Pancreas (tissue), 10 donors: ENCODE results near the gene SMIM21. TPM values are rescaled to one million over a fixed set of nuclear protein-coding genes. Genes with fewer than 3 reads are reported as not detected.

ENCODE experiments used
- ATAC-seq, 4 donors: fragments of 200-7000 bp; cut with Tn5 transposase; one replicate each; pipeline versions ENCODE4 v1.8.0 to v1.9.1; 2020; ENCODE audit warnings: mild to moderate bottlenecking in 4 of 4, moderate library complexity in 4 of 4
- DNase-seq, 6 donors: peaks; one replicate each; pipeline ENCODE4 v3.0.0-alpha.2; 2020
- FAIRE-seq: peaks from 2 replicates; lab custom pipeline; 2012; peaks lifted over from hg19 to GRCh38; lab: Jason Lieb, UNC
- H3K27ac ChIP-seq, 4 donors: fragments of 200-600 bp; sonication (generic); 1 replicate in 3 of 4; 2 replicates in 1 of 4; pipeline versions ENCODE4 v1.5.0 to v1.8.0; 2020
- H3K27me3 ChIP-seq, 4 donors: fragments of 200-600 bp; one replicate each; pipeline ENCODE4 v1.8.0; 2021
- H3K36me3 ChIP-seq, 3 donors: fragments of 200-600 bp; sonication (generic) in 1 of 3; one replicate each; pipeline versions ENCODE4 v1.5.0 to v1.8.0; 2020 to 2021
- H3K4me1 ChIP-seq, 3 donors: fragments of 200-600 bp; one replicate each; pipeline ENCODE4 v1.8.0; 2021
- H3K4me3 ChIP-seq, 4 donors: fragments of 200-600 bp; sonication (generic) in 2 of 4; one replicate each; pipeline versions ENCODE4 v1.5.0 to v1.8.0; 2020 to 2021
- H3K9me3 ChIP-seq, 4 donors: fragments of 200-600 bp; one replicate each; pipeline ENCODE4 v1.8.0; 2021
- CTCF ChIP-seq, 4 donors: fragments of 200-600 bp; sonication (generic) in 3 of 4; IDR thresholded peaks; one replicate each; pipeline versions ENCODE4 v1.5.0 to v1.8.0; 2021; ENCODE audit warnings: antibody characterized with exemption in 4 of 4
- WGBS, 2 donors: extraction: QIAGEN DNeasy Blood & Tissue Kit; methylation state at CpG; one replicate each; pipeline ENCODE4 v1.1.7; 2013; 5-methylcytosine and 5-hydroxymethylcytosine counted together
- intact Hi-C, 3 donors: fragments of 100-400 bp; cut with DNase I; formaldehyde crosslinking; loops; one replicate each; pipeline versions ENCODE4 v1.11.1 to v1.14.2; 2022
- polyA plus RNA-seq, 2 donors: library from polyadenylated mRNA; stranded (reverse); fragments of 200-250 nt; gene quantifications; one replicate each; pipeline ENCODE4 v1.2.3, GENCODE V29; 2013
- total RNA-seq, 6 donors: library from RNA; stranded (reverse); fragmentation: NEBNext Ultra II Directional in 4 of 6; extraction: Animal tissue kit (Norgen Biotek cat#: 25700) in 4 of 6; gene quantifications; one replicate each; pipeline versions ENCODE4 v1.2.1 to v1.2.4, GENCODE V29; 2021 to 2023
- donor health status: healthy with polysubstance abuse.
- donor health status: DM: no; HTN: no; CAD: no; lungs with moderate emphysema.
- donor health status: DM: no; HTN: no; CAD: no.
- donor health status: control.
- donor health status: control.
- donor health status: Bipolar disorder and iron deficiency.
- donor health status: DM: yes; HTN: yes; CAD: no.
- donor health status: DM: no; HTN: no; CAD: no.
- donor health status: DM: no; HTN: no; CAD: no.
- donor health status: DM: yes; HTN: yes; CAD: no.

Gene SMIM21
- total and polyA plus RNA-seq, 8 donors, result 0.02 TPM; not detected in 7

DNA sequence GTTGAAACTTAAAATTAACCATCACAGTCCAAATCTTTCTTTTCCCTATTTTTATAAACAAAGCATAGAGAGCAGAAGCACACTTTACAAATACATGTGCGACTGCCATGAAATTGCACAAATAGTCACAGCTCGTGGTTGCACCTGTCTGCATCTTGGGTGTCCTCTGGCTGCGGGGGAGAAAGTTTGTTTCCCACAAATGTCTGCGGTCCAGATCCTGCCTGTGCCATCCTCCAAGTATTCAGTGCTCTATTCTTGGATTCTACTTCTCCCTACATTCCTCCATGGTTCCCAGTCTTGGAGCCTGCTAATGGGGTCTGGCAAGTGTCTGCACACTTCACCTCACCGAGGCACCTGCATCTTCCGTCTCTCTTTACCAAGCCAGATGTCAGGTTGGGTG is 52.2 kb downstream of the SMIM21 start:
- Histone ChIP-seq H3K9me3 (no peaks in the 10 kb centered on the region), H3K27me3 (no peaks in the 10 kb centered on the region), H3K4me3 (no peak overlapping the region), H3K27ac (no peak overlapping the region), H3K36me3 (no peaks in the 10 kb centered on the region), H3K4me1 (no peaks in the 10 kb centered on the region)
- WGBS, 2 donors, result 80 to 92% methylated on average over 6 of the region's 6 CpGs
- DNase-seq (no peak), FAIRE-seq (no peak), ATAC-seq (no peak)
- no peak for TF ChIP-seq CTCF (IDR thresholded peaks at IDR 0.05)
- intact Hi-C loops, result no loop called here

GRCh38 chr18:75374466-75374865 is 53.0 kb downstream of the SMIM21 start:
- TF ChIP-seq CTCF (IDR thresholded peaks at IDR 0.05), result no peak
- no peak overlapping the region for H3K27ac ChIP-seq
- intact Hi-C loops, result no loop called here
- 72 to 86% methylated on average over 6 of the region's 6 CpGs for WGBS, 2 donors
- no peaks in the 10 kb centered on the region for H3K4me1 ChIP-seq
- DNase-seq, result no peak
- ATAC-seq, result no peak
- FAIRE-seq, result no peak
- H3K27me3 ChIP-seq, result no peaks in the 10 kb centered on the region
- H3K36me3 ChIP-seq, result no peaks in the 10 kb centered on the region
- no peak overlapping the region for H3K4me3 ChIP-seq
- H3K9me3 ChIP-seq, result no peaks in the 10 kb centered on the region

DNA sequence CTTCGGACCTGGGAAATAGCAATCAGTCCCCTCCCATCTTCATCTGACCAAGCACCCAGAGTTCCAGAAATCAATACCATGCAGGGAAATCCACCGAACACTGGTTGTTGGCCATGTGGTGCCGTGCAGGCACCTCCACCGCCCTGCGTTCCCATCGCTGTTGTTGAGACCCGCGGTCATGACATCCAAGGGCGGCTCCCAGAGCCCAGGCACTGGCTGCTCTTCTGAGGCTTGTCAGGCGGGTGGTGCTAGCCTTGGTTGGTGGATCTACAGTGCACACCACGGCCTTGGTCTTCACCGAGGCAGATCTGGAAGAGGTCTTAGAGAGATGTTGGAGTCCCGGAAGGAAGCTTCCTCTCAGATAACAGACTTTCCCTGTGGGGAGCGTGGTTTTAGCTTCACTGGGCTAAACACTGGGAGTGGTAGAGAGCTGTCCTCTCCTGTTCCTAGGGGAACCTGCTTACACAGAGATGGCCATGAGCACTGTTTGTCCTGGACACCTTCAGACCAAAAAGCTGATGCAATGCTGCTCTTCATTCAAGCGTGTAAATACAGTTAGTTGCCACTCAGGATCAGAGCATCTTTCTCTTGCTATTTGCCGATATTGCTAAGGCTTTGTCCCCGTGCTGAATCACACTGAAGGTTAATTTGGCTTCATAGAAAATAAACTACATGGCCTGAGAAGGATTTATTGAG is 58.3 kb downstream of the SMIM21 start:
- WGBS, 2 donors, result 84 to 88% methylated on average over 17 of the region's 17 CpGs
- ATAC-seq (no peak), DNase-seq (no peak), FAIRE-seq (no peak)
- Histone ChIP-seq H3K4me3 (no peak overlapping the region), H3K9me3 (no peaks in the 10 kb centered on the region), H3K4me1 (no peaks in the 10 kb centered on the region), H3K27ac (no peak overlapping the region), H3K27me3 (no peaks in the 10 kb centered on the region), H3K36me3 (no peaks in the 10 kb centered on the region)
- intact Hi-C loops, result no loop called here
- TF ChIP-seq CTCF (IDR thresholded peaks at IDR 0.05), result no peak

DNA sequence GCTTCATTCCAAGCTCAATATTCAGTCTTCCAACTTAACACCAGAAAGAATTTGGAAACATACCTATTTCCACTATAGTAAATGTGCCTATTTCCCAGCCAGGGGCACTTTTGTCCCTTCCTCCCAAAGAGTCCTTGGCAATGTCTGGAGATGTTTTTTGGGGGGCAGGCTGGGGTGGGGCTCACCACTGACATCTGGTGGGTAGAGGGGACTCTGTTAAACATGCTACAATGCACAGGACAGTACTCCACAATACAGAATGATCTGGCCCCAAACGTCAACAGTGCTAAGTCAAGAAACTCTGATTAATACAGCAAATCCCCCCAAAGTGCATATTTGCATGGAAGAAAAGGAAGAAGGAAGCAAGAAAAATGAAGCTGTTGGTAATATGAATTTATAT is 61.7 kb downstream of the SMIM21 start:
- no peak for DNase-seq
- intact Hi-C loops, result no loop called here
- no peak overlapping the region for H3K27ac ChIP-seq
- no peak for ATAC-seq
- no peak for FAIRE-seq
- WGBS, 2 donors, result 71 to 78% methylated on average over 1 of the region's 1 CpG
- no peaks in the 10 kb centered on the region for H3K9me3 ChIP-seq
- no peak for TF ChIP-seq CTCF (IDR thresholded peaks at IDR 0.05)
- no peaks in the 10 kb centered on the region for H3K36me3 ChIP-seq
- no peaks in the 10 kb centered on the region for H3K4me1 ChIP-seq
- no peak overlapping the region for H3K4me3 ChIP-seq
- no peaks in the 10 kb centered on the region for H3K27me3 ChIP-seq

DNA sequence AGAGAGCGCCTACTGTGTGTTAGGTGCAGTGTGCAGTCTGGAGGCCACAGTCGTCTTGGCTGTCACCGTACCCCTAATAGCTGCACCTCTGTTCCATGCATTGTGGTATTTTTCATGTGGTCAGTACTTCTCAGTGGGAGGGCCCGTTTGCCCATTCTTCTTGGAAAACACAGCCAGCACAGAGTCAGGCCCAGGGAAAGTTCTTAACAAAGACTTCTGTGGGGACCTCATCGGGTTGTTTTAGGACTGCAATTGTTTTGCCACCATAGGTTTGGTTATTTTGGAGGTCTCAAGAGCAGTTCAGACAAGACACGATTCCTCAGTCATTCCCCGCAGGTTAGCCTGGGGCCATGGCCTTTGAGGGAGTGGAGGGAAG is 62.3 kb downstream of the SMIM21 start:
- H3K4me3 ChIP-seq, result no peak overlapping the region
- 93 to 96% methylated on average over 7 of the region's 7 CpGs for WGBS, 2 donors
- no peak for TF ChIP-seq CTCF (IDR thresholded peaks at IDR 0.05)
- ATAC-seq (no peak), FAIRE-seq (no peak), DNase-seq (no peak)
- H3K27ac ChIP-seq, result no peak overlapping the region
- H3K9me3 ChIP-seq, result no peaks in the 10 kb centered on the region
- no peaks in the 10 kb centered on the region for H3K4me1 ChIP-seq
- no peaks in the 10 kb centered on the region for H3K36me3 ChIP-seq
- no peaks in the 10 kb centered on the region for H3K27me3 ChIP-seq
- intact Hi-C loops, result no loop called here
